Fibroblast of mammary gland (primary cell): ENCODE results near the gene CSNK1G2.

Experiments used
- DNase-seq: peaks from one replicate; pipeline ENCODE4 v3.0.0-alpha.2; 2010; ENCODE audit warnings: low read depth
- H3K4me3 ChIP-seq: 2 replicates; pipeline ENCODE4 v1.5.1; 2011; ENCODE audit warnings: low read depth, mild to moderate bottlenecking, low read length, moderate library complexity; ENCODE audit not compliant: control insufficient read depth
- CTCF ChIP-seq: conservative IDR thresholded peaks from 2 replicates; pipeline ENCODE4 v1.5.1; 2011; ENCODE audit warnings: low read depth, low read length, inconsistent platforms; ENCODE audit not compliant: control insufficient read depth, insufficient read depth

The CSNK1G2 gene

GRCh38 chr19:2011169-2011568 is 70.2 kb downstream of the CSNK1G2 start:
- H3K4me3 ChIP-seq: no peak overlapping the region
- TF ChIP-seq CTCF: no peak
- no peak for DNase-seq

GRCh38 chr19:2012941-2013682 is 72.1 kb downstream of the CSNK1G2 start:
- DNase-seq: no peak
- no peak for TF ChIP-seq CTCF

GRCh38 chr19:2013683-2013961 is 72.7 kb downstream of the CSNK1G2 start:
- no peak for DNase-seq
- no peak overlapping the region for H3K4me3 ChIP-seq
- TF ChIP-seq CTCF: no peak

More at GRCh38 chr19:2012941-2013682, 72.1 kb downstream of the CSNK1G2 start:
- H3K4me3 ChIP-seq: no peak overlapping the region

- DNase-seq: no peak
- peak overlapping the region; percentile 65 for H3K4me3 ChIP-seq
- TF ChIP-seq CTCF: no peak
These were observed 73.2 kb downstream of the CSNK1G2 start for GRCh38 chr19:2014131-2014571.

- peak overlapping the region; percentile 65 for H3K4me3 ChIP-seq
- no peak for DNase-seq
- TF ChIP-seq CTCF: no peak
These were observed 74.0 kb downstream of the CSNK1G2 start for GRCh38 chr19:2014731-2015607.

- H3K4me3 ChIP-seq: peak within 1 kb of the TSS; percentile 65
- TF ChIP-seq CTCF: no peak
- DNase-seq: peak; percentile 90
These were observed 74.6 kb downstream of the CSNK1G2 start, which contains the start of gene BTBD2 for GRCh38 chr19:2015608-2015950. Gene BTBD2 (minus strand): TSS chr19:2015714. CDS start chr19:2015703, 11 bp downstream.
